ENCODE data around the gene KLF13.
A peak's percentile ranks its signal among the peaks of the same experiment; 100 is the strongest.

KLF13 gene

DNA sequence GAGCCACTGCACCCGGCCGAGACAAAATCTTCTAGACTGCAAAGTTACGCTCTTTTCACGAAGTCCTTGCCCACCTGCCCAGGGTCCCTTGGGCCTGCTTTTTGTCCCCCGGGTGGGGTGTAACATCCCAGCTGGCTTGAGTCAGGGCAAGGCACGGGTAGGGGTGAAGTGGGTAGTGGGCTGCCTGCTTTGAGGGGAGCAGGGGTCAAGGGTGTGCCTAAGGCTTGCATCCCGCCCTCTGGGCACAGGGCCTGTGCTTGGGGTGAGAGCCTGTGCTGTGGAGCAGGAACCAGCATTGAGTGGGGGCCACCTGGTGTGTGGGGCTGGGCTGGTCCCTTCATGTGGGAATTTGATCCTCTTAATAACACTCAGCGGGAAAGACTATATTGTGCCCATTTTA is 74.6 kb downstream of the KLF13 start:
- DNase-seq (ENCODE audit: low spot score) = no peak

- DNase-seq (ENCODE audit: low spot score) = no peak
Measured at GRCh38 chr15:31402003-31402402, 75.4 kb downstream of the KLF13 start.

DNA sequence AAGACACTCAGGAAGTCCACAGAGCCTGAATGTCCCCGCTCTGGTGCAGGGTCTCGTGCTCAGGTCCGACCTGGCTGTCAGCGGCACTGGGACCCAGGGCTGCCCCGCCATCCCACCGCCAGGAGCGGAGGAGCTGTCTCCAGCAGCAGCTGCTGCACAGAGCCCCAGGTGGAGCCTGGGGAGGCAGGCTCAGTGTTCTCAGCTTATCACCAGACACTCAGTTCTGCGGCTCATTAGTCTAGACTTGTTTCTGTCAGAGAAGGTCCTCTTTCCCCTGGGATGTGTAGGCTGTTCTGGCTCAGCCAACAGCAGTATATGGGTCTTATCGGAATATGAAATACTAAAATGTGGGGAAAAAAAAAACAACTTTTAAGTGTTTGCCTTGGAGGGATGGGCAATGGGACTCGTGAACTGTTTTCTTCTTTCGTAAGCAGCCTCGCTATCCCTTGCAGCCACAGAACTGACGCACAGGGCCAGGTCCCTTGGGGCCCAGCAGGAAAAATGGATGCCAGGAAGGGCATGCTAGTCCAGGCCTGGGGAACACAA is 75.9 kb downstream of the KLF13 start:
- peak; percentile 84 for DNase-seq (ENCODE audit: low spot score)

- DNase-seq (ENCODE audit: low spot score) = no peak
Measured at GRCh38 chr15:31403096-31403495, 76.5 kb downstream of the KLF13 start.

DNA sequence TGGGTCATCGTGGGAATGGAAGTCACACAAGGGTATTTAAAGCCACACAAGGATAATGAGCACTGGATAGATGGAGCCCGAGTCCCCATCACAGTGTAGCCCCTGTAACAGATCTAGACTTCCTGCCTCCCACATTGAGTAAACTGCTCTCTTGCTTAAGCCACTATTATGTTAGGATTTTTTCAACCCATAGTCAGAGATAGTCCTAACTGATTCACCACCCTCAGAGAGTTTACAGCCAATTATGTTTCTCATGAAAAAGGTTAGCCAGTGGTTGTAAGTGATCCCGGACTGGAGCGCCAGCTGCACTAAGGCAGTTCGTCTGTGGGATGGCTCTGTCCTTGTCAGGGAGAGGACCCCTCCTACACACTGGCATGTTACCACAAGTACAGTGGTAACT is 77.0 kb downstream of the KLF13 start:
- DNase-seq (ENCODE audit: low spot score) = no peak

DNA sequence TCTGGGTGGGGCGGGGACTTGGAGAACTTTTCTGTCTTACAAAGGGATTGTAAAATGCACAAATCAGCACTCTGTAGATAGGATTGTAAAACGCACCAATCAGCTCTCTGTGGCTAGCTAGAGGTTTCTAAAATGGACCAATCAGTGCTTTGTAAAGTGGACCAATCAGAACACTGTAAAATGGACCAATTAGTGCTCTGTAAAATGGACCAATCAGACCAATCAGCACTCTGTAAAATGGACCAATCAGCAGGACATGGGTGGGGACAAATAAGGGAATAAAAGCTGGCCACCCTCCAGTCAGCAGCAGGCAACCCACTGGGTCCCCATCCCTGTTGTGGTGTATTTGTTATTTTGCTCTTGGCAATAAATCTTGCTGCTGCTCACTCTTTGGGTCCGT is 77.7 kb downstream of the KLF13 start:
- no peak for DNase-seq (ENCODE audit: low spot score)

DNA sequence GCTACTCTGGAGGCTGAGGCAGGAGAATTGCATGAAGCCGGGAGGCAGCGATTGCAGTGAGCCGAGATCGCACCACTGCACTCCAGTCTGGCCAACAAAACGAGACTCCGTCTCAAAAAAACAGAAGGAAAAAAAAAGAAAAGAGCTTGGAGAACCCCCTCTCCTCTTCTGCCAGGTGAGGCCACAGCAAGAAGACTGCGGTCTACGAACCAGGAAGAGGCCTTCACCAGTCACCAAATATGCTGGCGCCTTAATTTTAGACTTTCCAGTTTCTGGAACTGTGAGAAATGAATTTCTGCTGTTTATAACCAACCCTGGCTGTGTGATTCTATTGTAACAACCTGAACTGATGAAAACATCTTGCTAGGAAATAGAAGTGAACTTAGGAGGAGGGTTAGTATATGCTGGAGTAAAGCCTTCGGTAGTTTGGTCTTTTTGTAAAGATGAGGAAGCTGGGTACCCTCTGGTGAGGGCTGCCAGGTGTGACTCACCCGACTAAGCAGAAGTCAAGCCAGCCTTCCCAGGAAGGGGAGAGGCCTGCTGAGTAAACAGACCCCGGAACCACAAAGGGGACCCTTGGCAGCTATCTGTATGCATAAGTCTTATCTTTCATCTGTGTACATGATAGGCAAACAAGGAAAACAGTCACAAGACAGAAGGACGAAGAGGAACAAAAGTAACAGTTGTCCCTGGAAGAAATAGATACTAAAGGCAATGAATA is 78.7 kb downstream of the KLF13 start:
- DNase-seq (ENCODE audit: low spot score) = no peak

- DNase-seq (ENCODE audit: low spot score) = no peak
Measured at GRCh38 chr15:31407376-31407775, 80.7 kb downstream of the KLF13 start.

DNA sequence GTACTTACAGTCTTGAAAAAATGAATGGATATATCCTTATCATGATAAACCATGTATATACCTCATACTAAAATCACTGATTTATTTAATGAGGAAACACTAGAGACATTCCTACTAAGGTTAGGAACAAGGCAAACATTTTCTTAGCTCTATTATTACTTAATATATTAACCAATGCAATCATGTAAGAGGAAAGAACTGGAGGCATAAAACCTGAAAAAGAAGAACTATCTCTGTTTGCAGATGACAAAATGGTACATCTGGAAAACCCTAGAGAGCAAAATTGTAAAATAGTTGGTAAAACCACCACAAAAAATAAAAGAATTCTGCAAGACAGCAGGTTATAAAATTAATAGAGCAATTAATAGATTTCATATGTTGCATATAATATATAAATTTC is 81.2 kb downstream of the KLF13 start:
- DNase-seq (ENCODE audit: low spot score) = no peak

- DNase-seq (ENCODE audit: low spot score) = no peak
Measured at GRCh38 chr15:31408724-31409123, 82.1 kb downstream of the KLF13 start.

DNA sequence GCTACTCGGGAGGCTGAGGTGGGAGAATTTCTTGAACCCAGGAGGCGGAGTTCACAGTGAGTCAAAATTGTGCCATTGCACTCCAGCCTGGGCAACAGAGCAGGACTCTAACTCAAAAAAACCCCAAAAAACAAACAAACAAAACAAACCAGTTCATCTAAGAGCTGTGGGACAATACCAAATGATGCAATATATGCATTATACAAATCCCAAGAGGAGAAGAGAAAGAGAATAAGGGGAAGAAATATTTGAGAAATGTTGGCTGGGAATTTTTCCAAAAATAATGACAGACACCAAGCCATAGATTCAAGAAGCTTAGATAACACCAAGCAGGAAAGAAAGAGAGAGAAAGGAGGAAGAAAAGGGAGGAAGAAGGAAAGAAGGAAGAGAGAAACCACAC is 82.5 kb downstream of the KLF13 start:
- DNase-seq (ENCODE audit: low spot score) = no peak

- no peak for DNase-seq (ENCODE audit: low spot score)
Measured at GRCh38 chr15:31412824-31413223, 86.2 kb downstream of the KLF13 start.

DNA sequence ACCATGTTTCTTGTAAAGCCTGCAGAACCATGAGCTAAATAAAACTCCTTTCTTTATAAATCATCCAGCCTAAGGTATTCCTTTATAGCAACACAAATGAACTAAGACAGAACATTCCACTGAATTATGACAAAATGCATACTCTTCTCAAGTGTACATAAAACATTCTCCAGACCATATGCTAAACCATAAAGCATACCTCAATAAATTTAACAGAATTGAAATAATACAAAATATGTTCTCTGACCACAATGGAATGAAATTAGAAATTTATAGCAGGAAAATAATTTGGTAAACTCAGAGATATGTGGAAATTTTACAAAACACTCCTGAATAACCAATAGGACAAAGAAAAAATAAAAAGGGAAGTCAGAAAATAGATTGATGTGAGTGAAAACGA is 88.6 kb downstream of the KLF13 start:
- no peak for DNase-seq (ENCODE audit: low spot score)

DNA sequence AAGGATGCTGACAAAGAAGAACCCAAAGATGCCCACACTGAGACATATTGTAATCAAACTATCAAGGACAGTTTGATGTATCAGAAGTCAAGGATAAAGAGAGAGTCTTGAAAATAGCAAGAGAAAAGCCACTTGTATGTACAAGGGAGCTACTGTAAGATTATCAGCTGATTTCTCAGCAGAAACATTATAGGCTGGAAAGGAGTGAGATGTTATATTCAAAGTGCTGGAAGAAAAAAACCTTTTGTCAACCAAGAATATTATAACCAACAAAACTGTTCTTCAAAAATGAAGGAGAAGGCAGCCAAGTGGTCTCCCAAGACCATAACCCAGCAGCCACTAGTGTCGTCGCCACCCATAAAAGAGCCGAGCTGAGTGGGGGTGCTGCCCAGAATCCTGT is 93.2 kb downstream of the KLF13 start:
- no peak for DNase-seq (ENCODE audit: low spot score)

DNA sequence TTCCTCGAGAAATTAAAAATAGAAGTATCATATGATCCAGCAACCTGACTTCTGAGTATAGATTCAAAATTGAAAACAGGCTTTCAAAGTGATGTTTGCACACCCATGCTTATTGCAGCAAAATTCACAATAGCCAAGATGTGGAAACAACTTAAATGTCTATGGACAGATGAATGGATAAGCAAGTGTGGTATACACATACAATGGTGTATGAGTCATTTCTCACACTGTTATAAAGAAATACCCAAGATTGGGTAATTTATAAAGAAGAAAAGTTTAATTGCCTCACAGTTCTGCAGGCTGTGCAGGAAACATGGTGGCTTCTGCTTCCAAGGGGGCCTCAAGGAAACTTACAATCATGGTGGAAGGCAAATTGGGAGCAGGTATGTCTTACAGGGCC is 100.8 kb downstream of the KLF13 start:
- DNase-seq (ENCODE audit: low spot score) = no peak

All from hepatic stellate cell (primary cell).